Measurements from ENCODE around the gene FAM171A2.

DNA sequence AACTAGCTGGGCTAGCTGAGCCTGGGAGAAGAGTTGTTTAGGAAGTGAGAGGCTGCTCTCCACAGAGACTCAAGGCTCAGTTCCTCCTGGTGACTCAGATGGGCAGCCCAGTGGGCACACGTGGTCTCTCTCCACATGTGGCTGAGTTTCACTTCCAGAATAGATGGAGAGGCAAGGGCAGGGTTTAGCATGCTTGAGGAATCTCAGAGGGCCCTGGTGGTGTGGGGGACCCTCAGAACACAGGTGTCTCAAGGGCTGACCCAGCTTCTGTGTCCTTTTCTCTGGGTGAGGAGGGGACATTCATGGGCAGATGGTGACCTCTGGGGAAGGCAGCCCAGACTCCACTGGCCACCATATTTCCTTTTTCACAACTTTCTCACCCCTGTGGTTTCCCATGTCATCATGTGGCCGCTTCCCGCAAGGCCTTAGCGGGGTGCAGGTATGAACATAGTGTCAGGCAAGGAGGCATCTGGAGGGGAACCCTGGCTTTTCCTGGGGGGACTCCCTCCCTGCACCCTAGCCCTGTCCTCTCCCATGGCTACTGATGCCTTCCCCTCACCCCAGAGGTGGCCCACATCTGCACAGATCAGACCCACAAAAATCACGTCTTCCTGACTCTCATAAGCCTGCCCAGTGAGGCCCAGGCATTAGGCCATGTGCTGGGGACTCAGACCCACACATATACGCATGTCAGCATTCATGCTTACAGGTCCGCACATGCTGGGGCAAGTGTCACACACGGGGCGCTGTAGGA is 15.2 kb downstream of the FAM171A2 start:
- TF ChIP-seq, protein P1, sequence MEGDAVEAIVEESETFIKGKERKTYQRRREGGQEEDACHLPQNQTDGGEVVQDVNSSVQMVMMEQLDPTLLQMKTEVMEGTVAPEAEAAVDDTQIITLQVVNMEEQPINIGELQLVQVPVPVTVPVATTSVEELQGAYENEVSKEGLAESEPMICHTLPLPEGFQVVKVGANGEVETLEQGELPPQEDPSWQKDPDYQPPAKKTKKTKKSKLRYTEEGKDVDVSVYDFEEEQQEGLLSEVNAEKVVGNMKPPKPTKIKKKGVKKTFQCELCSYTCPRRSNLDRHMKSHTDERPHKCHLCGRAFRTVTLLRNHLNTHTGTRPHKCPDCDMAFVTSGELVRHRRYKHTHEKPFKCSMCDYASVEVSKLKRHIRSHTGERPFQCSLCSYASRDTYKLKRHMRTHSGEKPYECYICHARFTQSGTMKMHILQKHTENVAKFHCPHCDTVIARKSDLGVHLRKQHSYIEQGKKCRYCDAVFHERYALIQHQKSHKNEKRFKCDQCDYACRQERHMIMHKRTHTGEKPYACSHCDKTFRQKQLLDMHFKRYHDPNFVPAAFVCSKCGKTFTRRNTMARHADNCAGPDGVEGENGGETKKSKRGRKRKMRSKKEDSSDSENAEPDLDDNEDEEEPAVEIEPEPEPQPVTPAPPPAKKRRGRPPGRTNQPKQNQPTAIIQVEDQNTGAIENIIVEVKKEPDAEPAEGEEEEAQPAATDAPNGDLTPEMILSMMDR (IDR thresholded peaks at IDR 0.05), result no peak
- TF ChIP-seq POLR2A (IDR thresholded peaks at IDR 0.05), result no peak

Data from body of pancreas (tissue), 4 donors.